Muscle layer of duodenum (tissue), 2 donors: Measurements from ENCODE around the gene RPL18.

ENCODE experiments used
- H3K27ac ChIP-seq: one replicate; pipeline ENCODE4 v1.7.0; 2013; ENCODE audit warnings: mild to moderate bottlenecking, low read length
- H3K27me3 ChIP-seq: one replicate; pipeline ENCODE4 v1.7.0; 2013; ENCODE audit warnings: low read depth, mild to moderate bottlenecking, control low read depth, low read length
- H3K36me3 ChIP-seq, 2 donors: one replicate each; pipeline ENCODE4 v1.7.0; 2013; ENCODE audit warnings: low read length in 2 of 2, control low read depth in 1 of 2, mild to moderate bottlenecking in 1 of 2; ENCODE audit not compliant: insufficient read depth in 2 of 2, control insufficient read depth in 1 of 2
- H3K4me1 ChIP-seq, 2 donors: one replicate each; pipeline ENCODE4 v1.7.0; 2013; ENCODE audit warnings: low read length in 2 of 2, mild to moderate bottlenecking in 2 of 2, control low read depth in 1 of 2, moderate library complexity in 1 of 2; ENCODE audit not compliant: insufficient read depth in 2 of 2, control insufficient read depth in 1 of 2
- H3K4me3 ChIP-seq, 2 donors: one replicate each; pipeline ENCODE4 v1.7.0; 2013; ENCODE audit warnings: low read length in 2 of 2, low read depth in 1 of 2, mild to moderate bottlenecking in 1 of 2
- H3K9me3 ChIP-seq, 2 donors: one replicate each; pipeline ENCODE4 v1.7.0; 2013; ENCODE audit warnings: low read length in 2 of 2, control low read depth in 1 of 2, mild to moderate bottlenecking in 1 of 2; ENCODE audit not compliant: control insufficient read depth in 1 of 2
- donor health status: healthy.

The RPL18 gene

DNA sequence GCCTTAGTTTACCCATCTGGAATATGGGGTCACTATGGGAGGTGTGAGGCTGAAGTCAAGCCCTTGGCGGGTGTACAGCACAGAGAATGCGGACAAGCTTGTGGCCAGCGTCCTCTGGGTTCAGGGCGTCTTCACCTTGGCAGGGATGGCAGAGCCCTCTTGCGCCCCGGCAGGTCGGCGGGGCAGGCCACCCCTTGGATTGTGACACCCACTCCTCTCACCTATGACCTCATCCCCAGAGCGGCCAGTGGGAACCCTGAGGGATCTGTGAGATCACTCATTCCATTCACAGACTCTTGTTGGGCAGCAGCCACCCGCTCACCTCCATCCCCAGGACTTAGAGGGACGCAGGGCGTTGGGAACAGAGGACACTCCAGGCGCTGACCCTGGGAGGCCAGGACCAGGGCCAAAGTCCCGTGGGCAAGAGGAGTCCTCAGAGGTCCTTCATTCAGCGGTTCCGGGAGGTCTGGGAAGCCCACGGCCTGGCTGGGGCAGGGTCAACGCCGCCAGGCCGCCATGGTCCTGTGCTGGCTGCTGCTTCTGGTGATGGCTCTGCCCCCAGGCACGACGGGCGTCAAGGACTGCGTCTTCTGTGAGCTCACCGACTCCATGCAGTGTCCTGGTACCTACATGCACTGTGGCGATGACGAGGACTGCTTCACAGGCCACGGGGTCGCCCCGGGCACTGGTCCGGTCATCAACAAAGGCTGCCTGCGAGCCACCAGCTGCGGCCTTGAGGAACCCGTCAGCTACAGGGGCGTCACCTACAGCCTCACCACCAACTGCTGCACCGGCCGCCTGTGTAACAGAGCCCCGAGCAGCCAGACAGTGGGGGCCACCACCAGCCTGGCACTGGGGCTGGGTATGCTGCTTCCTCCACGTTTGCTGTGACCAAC lies 12.3 kb downstream of the RPL18 start, which contains the start of gene SPACA4:
SPACA4 (plus strand) TSS at position 280 of the 896 bp plus-strand sequence; CDS start at position 517, 237 bp downstream.
- no peak within 1 kb of the TSS for H3K27ac ChIP-seq
- no peaks in the 10 kb centered on the region for H3K27me3 ChIP-seq
- H3K4me3 ChIP-seq = no peak within 1 kb of the TSS
- H3K4me1 ChIP-seq = no peaks in the 10 kb centered on the region
- H3K36me3 ChIP-seq = no peaks in the 10 kb centered on the region
- H3K9me3 ChIP-seq = no peaks in the 10 kb centered on the region

DNA sequence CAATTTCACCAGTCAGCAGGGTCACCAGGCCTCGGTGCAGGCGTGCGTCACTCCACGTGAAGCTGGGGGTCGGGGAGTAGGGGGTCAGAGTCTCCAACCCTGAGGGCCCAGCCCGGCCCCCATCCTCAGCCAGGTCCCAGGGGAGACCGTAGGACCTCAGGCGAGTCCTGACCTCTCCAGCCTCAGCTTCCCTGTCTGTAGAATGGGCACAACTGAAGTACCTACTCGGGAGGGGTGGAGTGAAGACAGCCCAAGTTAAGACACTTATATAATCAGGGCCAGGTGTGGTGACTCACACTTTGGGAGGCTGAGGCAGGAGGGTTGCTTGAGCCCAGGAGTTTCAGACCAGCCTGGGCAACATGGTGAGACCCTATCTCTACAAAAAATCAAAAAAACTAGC lies 15.1 kb downstream of the RPL18 start:
- Histone ChIP-seq H3K9me3 (no peaks in the 10 kb centered on the region), H3K4me3 (no peak overlapping the region), H3K36me3 (no peaks in the 10 kb centered on the region), H3K27ac (no peak overlapping the region), H3K27me3 (no peaks in the 10 kb centered on the region), H3K4me1 (no peaks in the 10 kb centered on the region)

DNA sequence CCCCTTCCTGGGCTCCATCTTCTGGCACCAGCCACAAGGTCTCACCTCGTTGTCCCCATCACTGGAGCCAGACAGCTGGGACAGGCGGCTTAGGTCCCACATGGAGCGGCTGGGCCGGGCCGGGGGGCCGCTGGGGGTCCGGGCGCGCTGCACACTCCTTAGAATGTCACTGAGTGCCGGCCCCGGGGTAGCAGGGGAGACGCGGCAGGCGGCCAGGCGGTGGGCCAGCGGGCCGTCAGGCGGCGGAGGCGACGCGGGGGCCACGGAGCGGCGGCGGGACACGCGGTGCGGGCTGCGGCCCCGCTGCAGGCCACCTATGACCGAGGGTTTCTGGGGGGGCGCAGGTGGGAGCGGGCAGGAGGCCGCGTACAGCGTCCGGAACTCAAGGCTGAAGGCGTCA lies 15.5 kb downstream of the RPL18 start:
- Histone ChIP-seq H3K4me1 (no peaks in the 10 kb centered on the region), H3K27ac (no peak overlapping the region), H3K27me3 (no peaks in the 10 kb centered on the region), H3K4me3 (no peak overlapping the region), H3K9me3 (no peaks in the 10 kb centered on the region), H3K36me3 (no peaks in the 10 kb centered on the region)

DNA sequence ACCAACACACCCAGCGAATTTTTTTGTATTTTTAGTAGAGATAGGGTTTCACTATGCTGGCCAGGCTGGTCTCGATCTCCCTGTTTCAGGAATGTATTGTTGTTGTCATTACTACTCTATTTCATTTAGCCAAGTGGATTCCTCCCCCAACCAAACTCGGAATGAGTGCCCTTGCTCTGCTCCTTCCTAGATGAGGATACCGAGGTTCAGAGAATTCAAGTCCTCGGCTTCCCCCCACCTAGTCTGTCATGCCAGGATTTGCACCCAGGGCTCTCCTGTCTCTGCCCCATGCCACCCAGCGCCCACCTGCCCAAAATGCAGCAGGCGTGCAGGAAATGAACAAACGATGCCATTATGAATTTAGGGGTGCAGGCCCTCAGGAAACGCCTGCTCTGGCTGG lies 16.0 kb downstream of the RPL18 start:
- Histone ChIP-seq H3K4me3 (no peak overlapping the region), H3K4me1 (no peaks in the 10 kb centered on the region), H3K36me3 (no peaks in the 10 kb centered on the region), H3K27me3 (no peaks in the 10 kb centered on the region), H3K27ac (no peak overlapping the region), H3K9me3 (no peaks in the 10 kb centered on the region)

DNA sequence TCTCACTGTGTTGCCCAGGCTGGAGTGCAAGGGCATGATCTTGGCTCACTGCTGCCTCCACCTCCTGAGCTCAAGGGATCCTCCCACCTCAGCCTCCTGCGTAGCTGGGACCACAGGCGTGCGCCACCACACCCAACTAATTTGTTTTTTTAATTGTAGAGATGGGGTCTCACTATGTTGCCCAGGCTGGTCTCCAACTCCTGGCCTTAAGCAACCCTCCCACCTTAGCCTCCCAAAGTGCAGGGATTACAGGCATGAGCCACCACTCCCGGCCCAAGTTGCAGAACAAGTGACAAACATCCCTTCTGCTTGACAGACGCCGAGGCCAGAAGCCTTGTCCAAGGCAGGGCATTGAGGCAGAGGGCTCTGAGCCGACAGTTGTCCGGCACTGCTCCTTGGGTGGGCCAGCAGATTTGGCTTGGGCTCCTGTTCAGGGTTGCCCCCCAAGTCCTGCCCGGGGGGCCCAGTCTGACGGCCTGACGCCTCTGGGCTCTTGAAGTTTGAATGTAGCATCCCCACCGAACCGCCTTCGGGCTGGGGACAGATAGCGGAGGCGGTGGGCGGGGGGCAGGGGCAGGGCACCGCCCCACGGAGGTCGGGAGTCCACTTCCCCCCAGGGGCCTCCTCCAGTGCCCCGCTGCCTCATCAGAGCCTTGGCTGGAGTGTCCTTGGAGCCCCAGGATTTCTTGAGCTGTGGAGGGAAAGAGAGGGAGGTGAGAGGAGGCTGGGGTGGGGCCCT lies 18.1 kb downstream of the RPL18 start:
- no peaks in the 10 kb centered on the region for H3K36me3 ChIP-seq

DNA sequence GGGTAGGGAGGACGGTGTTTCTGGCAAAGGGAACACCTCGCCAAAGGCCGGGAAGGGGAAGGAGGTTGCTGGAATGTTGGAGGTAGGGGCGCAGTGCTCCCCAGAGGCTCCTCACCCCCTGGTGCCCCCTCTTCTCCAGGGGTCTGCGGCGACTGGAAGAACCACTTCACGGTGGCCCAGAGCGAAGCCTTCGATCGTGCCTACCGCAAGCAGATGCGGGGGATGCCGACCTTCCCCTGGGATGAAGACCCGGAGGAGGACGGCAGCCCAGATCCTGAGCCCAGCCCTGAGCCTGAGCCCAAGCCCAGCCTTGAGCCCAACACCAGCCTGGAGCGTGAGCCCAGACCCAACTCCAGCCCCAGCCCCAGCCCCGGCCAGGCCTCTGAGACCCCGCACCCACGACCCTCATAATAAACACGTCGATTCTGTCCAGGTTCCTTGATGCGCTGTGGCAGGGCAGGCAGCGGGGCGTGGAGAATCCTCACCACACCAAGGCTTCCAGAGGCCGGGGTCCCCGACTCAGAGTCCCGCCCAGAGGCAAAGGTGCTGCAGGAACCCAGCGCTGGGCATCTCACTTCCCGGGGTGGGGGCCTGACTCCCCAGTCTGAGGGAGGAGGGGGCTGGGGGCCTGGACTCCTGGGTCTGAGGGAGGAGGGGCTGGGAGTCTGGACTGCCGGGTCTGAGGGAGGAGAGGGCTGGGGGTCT lies 19.8 kb downstream of the RPL18 start:
- no peaks in the 10 kb centered on the region for H3K27me3 ChIP-seq
- no peak overlapping the region for H3K27ac ChIP-seq
- no peaks in the 10 kb centered on the region for H3K9me3 ChIP-seq
- no peak overlapping the region for H3K4me3 ChIP-seq
- no peaks in the 10 kb centered on the region for H3K4me1 ChIP-seq
- no peaks in the 10 kb centered on the region for H3K36me3 ChIP-seq

More for the DNA sequence above, 18.1 kb downstream of the RPL18 start:
- no peaks in the 10 kb centered on the region for H3K4me1 ChIP-seq
- H3K27me3 ChIP-seq = no peaks in the 10 kb centered on the region
- H3K4me3 ChIP-seq = no peak overlapping the region
- no peaks in the 10 kb centered on the region for H3K9me3 ChIP-seq
- H3K27ac ChIP-seq = no peak overlapping the region

DNA sequence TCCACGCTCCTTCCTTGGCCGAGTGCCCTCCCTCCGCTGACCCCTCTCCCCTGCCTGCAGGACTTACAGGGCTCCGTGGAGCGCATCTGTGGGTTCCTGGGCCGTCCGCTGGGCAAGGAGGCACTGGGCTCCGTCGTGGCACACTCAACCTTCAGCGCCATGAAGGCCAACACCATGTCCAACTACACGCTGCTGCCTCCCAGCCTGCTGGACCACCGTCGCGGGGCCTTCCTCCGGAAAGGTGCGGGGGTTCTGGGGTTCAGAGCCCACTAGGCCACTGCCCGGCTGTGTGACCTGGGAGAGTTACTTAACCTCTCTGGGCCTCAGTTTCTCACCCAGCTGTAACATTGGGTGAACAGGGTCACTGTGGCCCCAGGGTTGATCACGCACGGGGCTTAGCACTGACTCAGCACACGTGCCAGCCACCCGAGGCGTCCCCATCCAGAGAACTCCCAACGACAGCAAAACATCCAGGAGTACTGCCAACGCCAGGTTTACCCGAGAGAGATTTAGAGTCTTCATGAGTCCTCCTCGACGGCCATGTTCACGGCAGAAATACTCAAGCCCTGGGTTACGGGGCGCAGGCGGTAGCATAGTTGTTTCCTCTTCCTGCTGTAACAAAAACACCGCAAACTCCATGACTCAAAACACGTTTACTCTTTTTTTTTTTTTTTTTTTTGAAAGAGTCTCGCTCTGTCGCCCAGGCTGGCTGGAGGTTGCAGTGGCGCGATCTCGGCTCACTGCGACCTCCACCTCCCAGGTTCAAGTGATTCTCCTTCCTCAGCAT lies 22.1 kb downstream of the RPL18 start:
- Histone ChIP-seq H3K4me3 (no peak overlapping the region), H3K27me3 (no peaks in the 10 kb centered on the region)

DNA sequence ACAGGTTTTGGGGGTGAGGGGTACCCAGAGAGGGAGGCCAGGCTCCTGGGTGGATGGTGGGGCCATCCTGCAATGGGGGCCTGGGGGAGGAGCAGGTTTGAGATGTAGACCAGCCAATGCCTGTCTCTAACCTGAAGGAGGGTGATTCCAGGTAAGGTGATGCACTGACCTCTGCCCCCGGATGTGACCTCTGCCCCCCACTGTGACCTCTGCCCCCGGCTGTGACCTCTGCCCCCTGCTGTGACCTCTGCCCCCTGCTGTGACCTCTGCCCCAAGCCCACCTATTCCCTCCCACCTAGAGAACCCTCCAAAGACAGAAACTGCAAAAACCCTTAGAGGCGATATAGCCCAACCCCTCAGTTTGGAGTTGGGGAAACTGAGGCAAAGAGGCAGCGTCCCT lies 22.7 kb downstream of the RPL18 start:
- Histone ChIP-seq H3K36me3 (no peaks in the 10 kb centered on the region), H3K4me3 (no peak overlapping the region), H3K27ac (no peak overlapping the region), H3K9me3 (no peaks in the 10 kb centered on the region), H3K27me3 (no peaks in the 10 kb centered on the region), H3K4me1 (no peaks in the 10 kb centered on the region)

More for the DNA sequence above, 22.1 kb downstream of the RPL18 start:
- no peaks in the 10 kb centered on the region for H3K4me1 ChIP-seq
- no peaks in the 10 kb centered on the region for H3K9me3 ChIP-seq
- no peak overlapping the region for H3K27ac ChIP-seq
- no peaks in the 10 kb centered on the region for H3K36me3 ChIP-seq

DNA sequence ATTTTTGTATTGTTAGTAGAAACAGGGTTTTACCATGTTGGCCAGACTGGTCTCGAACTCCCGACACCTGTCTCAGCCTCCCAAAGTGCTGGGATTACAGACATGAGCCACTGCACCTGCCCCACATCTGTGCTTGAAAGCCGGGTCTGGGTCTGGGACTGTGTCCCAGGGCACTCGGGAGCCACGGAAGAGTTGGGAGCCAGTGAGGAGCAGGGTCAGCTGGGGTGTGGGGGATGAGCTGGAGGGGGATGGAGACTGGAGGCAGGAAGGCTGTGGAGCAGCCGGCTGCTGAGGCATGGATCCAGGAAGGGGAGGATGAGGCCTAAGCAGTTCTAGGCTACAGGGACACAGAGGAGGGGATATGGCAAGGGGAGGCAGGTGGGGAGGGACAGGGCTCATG lies 23.1 kb downstream of the RPL18 start:
- Histone ChIP-seq H3K36me3 (no peaks in the 10 kb centered on the region), H3K27ac (no peak overlapping the region), H3K27me3 (no peaks in the 10 kb centered on the region)

DNA sequence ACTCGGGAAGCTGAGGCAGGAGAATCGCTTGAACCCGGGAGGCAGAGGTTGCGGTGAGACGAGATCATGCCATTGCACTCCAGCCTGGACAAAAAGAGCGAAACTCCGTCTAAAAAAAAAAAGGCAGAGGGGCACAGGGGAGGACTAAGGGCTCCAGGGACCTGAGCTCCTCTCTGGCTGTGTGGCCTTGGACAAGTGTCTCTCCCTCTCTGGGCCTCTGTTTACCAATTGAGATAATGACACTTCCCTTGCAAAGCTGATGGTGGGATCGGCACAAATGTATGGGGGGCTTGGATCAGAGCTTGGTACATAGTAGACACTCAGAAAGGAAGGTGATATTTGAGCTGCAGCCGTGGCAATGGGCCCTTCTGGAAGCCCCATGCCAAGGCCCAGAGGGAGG lies 23.8 kb downstream of the RPL18 start:
- no peaks in the 10 kb centered on the region for H3K9me3 ChIP-seq
- H3K4me1 ChIP-seq = no peaks in the 10 kb centered on the region
- no peak overlapping the region for H3K4me3 ChIP-seq
- no peaks in the 10 kb centered on the region for H3K36me3 ChIP-seq
- H3K27ac ChIP-seq = no peak overlapping the region
- H3K27me3 ChIP-seq = no peaks in the 10 kb centered on the region

More for the DNA sequence above, 23.1 kb downstream of the RPL18 start:
- no peaks in the 10 kb centered on the region for H3K4me1 ChIP-seq
- H3K9me3 ChIP-seq = no peaks in the 10 kb centered on the region
- no peak overlapping the region for H3K4me3 ChIP-seq
